SU-DHL-6 (cell line): ENCODE results near the gene ADCY2.

Source experiments
- H2AFZ ChIP-seq: fragments of 200-600 bp; sonication (generic); 2 replicates; pipeline ENCODE4 v1.6.1; 2014; ENCODE audit warnings: low read depth, mild to moderate bottlenecking, moderate library complexity, mixed read lengths, antibody characterized with exemption, low read length; ENCODE audit not compliant: severe bottlenecking
- H3F3A ChIP-seq: fragments of 200-600 bp; shearing (Covaris generic); 2 replicates; pipeline ENCODE4 v1.6.0; 2016; ENCODE audit warnings: antibody characterized with exemption, mild to moderate bottlenecking; ENCODE audit not compliant: insufficient read depth
- H3K27ac ChIP-seq: fragments of 200-600 bp; sonication (generic); 2 replicates; pipeline ENCODE4 v1.5.1; 2016; ENCODE audit warnings: low read depth, mild to moderate bottlenecking, low read length, moderate library complexity, mixed read lengths
- H3K27me3 ChIP-seq: fragments of 200-600 bp; sonication (generic), shearing (Covaris generic); 2 replicates; pipeline ENCODE4 v1.6.0; 2014; ENCODE audit warnings: mild to moderate bottlenecking, low read length
- H3K36me3 ChIP-seq: fragments of 200-600 bp; sonication (generic); 2 replicates; pipeline ENCODE4 v1.6.1; 2014; ENCODE audit warnings: mild to moderate bottlenecking, low read length, mixed read lengths
- H3K4me2 ChIP-seq: fragments of 300-600, 200-600 bp; shearing (Covaris generic), sonication (generic); 2 replicates; pipeline ENCODE4 v1.6.0; 2014; ENCODE audit warnings: low read length, low read depth, mild to moderate bottlenecking; ENCODE audit not compliant: poor library complexity, severe bottlenecking
- H3K4me3 ChIP-seq: fragments of 200-600 bp; sonication (generic); 2 replicates; pipeline ENCODE4 v1.5.1; 2014; ENCODE audit warnings: antibody characterized with exemption, low read length, mild to moderate bottlenecking, mixed read lengths; ENCODE audit not compliant: insufficient read depth, poor library complexity, severe bottlenecking
- H3K79me2 ChIP-seq: fragments of 200-600 bp; sonication (generic); 2 replicates; pipeline ENCODE4 v1.6.1; 2014; ENCODE audit warnings: mild to moderate bottlenecking, low read length, moderate library complexity; ENCODE audit not compliant: insufficient read depth
- H3K9ac ChIP-seq: fragments of 200-600 bp; sonication (generic); 2 replicates; pipeline ENCODE4 v1.7.0; 2014; ENCODE audit warnings: mild to moderate bottlenecking, low read length
- H3K9me2 ChIP-seq: fragments of 200-600 bp; sonication (generic); replicated peaks from 2 replicates; pipeline ENCODE4 v1.6.1; 2014; ENCODE audit warnings: low read length; ENCODE audit not compliant: insufficient read depth
- H3K9me3 ChIP-seq: fragments of 200-600 bp; sonication (generic); 2 replicates; pipeline ENCODE4 v1.6.1; 2014; ENCODE audit warnings: low read length, mixed read lengths; ENCODE audit not compliant: insufficient read depth
- H4K20me1 ChIP-seq: fragments of 200-600 bp; sonication (generic); 2 replicates; pipeline ENCODE4 v1.6.1; 2014; ENCODE audit warnings: low read depth, mild to moderate bottlenecking, antibody characterized with exemption, low read length, moderate library complexity, mixed read lengths
- CTCF ChIP-seq: fragments of 200-600 bp; sonication (generic); IDR thresholded peaks from one replicate; pipeline ENCODE4 v1.5.1; 2017; ENCODE audit warnings: antibody characterized with exemption, mild to moderate bottlenecking, low read length, moderate library complexity; ENCODE audit not compliant: insufficient read depth, poor library complexity, severe bottlenecking
- EZH2phosphoT487 ChIP-seq: fragments of 200-600 bp; sonication (generic), shearing (Covaris generic); conservative IDR thresholded peaks from 2 replicates; pipeline ENCODE4 v1.6.1; 2018; ENCODE audit warnings: mild to moderate bottlenecking, antibody characterized with exemption, low read length, moderate library complexity, mixed read lengths

The ADCY2 gene

DNA sequence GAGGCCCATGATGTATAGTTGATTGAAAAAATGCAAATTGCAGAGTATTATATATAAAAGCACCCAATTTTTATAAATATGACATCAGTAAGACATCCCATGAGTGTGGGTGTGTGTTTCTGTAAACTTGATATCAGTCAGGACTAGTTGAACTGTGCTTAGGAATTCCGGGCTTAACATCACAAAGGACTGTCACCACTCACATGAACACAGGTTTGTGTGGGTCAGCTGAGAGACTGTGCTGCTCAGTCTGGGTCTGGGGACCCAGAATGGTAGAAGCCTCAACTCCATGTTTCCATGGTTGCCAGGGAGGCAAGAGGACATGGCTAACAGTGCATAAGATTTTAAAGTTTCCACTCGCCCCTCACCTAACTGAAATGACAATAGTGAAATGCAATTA lies 120.3 kb downstream of the ADCY2 start:
- no peaks in the 10 kb centered on the region for H3K36me3 ChIP-seq
- H3K9me3 ChIP-seq: no peaks in the 10 kb centered on the region
- no peak overlapping the region for H3K4me2 ChIP-seq
- no peaks in the 10 kb centered on the region for H3K9me2 ChIP-seq
- H3K4me3 ChIP-seq: no peak overlapping the region
- H4K20me1 ChIP-seq: no peaks in the 10 kb centered on the region
- no peaks in the 10 kb centered on the region for H3K79me2 ChIP-seq
- no peak for TF ChIP-seq CTCF
- no peak for TF ChIP-seq EZH2phosphoT487
- no peak overlapping the region for H3K9ac ChIP-seq
- H3K27ac ChIP-seq: no peak overlapping the region
- H3K27me3 ChIP-seq: no peaks in the 10 kb centered on the region
- H2AFZ ChIP-seq: no peak overlapping the region
- H3F3A ChIP-seq: no peaks in the 10 kb centered on the region

- no peaks in the 10 kb centered on the region for H3K79me2 ChIP-seq
- TF ChIP-seq EZH2phosphoT487: no peak
- no peak for TF ChIP-seq CTCF
Measured at GRCh38 chr5:7517006-7517405, 121.1 kb downstream of the ADCY2 start.

GRCh38 chr5:7518947-7519560 lies 123.1 kb downstream of the ADCY2 start:
- no peaks in the 10 kb centered on the region for H4K20me1 ChIP-seq
- no peaks in the 10 kb centered on the region for H3K79me2 ChIP-seq
- no peaks in the 10 kb centered on the region for H3F3A ChIP-seq
- H3K9ac ChIP-seq: no peak overlapping the region
- no peak overlapping the region for H3K4me3 ChIP-seq
- no peaks in the 10 kb centered on the region for H3K27me3 ChIP-seq
- H3K9me2 ChIP-seq: no peaks in the 10 kb centered on the region
- H3K36me3 ChIP-seq: no peaks in the 10 kb centered on the region
- no peak overlapping the region for H2AFZ ChIP-seq
- no peaks in the 10 kb centered on the region for H3K9me3 ChIP-seq
- TF ChIP-seq EZH2phosphoT487 (no peak), CTCF (no peak)
- no peak overlapping the region for H3K27ac ChIP-seq
- H3K4me2 ChIP-seq: no peak overlapping the region

More at GRCh38 chr5:7517006-7517405, 121.1 kb downstream of the ADCY2 start:
- H3F3A ChIP-seq: no peaks in the 10 kb centered on the region
- no peak overlapping the region for H2AFZ ChIP-seq
- H3K4me3 ChIP-seq: no peak overlapping the region
- no peak overlapping the region for H3K9ac ChIP-seq
- no peaks in the 10 kb centered on the region for H4K20me1 ChIP-seq
- no peaks in the 10 kb centered on the region for H3K9me2 ChIP-seq
- H3K9me3 ChIP-seq: no peaks in the 10 kb centered on the region
- H3K27me3 ChIP-seq: no peaks in the 10 kb centered on the region
- H3K4me2 ChIP-seq: no peak overlapping the region
- no peak overlapping the region for H3K27ac ChIP-seq
- H3K36me3 ChIP-seq: no peaks in the 10 kb centered on the region
